Raji (cell line): Measurements from ENCODE around the gene SLC1A7.

Experiments
- POLR2A ChIP-seq: IDR thresholded peaks from 2 replicates; pipeline ENCODE4 v1.6.1; 2011; ENCODE audit warnings: low read depth, low read length, control low read depth; ENCODE audit not compliant: insufficient read depth

Gene SLC1A7

GRCh38 chr1:53083636-53084588 is 58.5 kb downstream of the SLC1A7 start:
- TF ChIP-seq POLR2A, result no peak

- TF ChIP-seq POLR2A, result no peak
Measured at GRCh38 chr1:53082826-53083455, 59.5 kb downstream of the SLC1A7 start.

DNA sequence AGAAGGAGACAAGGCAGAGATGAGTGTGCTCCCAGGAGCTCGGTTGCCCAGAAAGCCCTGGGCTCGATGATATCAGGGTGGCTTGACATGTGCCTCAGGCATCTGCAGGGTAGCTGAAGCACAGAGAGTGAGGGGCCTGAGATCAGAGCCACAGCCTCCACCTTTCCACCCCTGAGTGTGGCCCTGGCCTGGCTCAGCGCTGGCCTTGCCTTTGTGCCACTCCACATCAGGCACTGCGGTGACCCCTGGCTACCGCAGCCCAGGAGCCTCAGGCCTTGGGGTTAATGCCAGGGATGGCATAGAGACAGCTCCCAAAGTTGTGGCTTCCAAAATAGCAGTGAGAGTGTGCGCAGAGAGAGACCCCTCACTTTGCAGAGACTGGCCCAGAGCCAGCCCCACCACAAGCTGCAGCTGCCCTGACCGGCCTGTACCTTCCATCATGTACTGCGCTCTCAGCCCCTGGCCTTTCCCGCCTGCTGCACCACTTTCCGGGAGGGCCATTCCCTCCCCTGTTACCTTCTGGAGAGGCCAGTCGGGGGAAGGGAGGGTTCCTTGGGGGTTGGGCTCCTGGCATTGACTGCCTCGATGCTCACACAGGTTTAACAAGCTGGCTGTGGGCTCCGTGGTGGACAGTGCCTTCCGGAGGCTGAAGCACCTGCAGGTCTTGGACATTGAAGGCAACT is 60.9 kb downstream of the SLC1A7 start:
- no peak for TF ChIP-seq POLR2A

GRCh38 chr1:53080769-53081168 is 61.7 kb downstream of the SLC1A7 start:
- no peak for TF ChIP-seq POLR2A

- TF ChIP-seq POLR2A, result no peak
Measured at GRCh38 chr1:53080041-53080440, 62.4 kb downstream of the SLC1A7 start.

DNA sequence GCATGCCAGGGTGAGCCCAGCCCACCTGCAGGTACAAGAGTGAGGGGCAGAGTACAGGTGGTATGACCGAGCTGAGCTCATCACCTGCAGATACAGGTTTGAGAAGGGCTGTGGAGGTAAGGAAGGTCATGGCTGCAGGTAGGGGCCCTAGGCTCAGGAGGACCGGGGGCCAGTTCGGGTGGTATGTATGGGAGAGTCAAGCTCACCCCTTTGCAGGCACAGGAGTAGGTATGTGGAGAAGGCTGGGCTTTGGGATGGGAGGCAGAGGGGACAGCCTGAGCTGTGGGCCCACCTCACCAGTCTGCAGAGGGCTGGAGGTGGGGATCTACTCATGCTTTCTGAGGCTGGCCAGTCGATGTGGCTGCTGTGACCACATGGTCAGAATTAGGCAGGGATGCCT is 63.2 kb downstream of the SLC1A7 start:
- TF ChIP-seq POLR2A, result no peak

DNA sequence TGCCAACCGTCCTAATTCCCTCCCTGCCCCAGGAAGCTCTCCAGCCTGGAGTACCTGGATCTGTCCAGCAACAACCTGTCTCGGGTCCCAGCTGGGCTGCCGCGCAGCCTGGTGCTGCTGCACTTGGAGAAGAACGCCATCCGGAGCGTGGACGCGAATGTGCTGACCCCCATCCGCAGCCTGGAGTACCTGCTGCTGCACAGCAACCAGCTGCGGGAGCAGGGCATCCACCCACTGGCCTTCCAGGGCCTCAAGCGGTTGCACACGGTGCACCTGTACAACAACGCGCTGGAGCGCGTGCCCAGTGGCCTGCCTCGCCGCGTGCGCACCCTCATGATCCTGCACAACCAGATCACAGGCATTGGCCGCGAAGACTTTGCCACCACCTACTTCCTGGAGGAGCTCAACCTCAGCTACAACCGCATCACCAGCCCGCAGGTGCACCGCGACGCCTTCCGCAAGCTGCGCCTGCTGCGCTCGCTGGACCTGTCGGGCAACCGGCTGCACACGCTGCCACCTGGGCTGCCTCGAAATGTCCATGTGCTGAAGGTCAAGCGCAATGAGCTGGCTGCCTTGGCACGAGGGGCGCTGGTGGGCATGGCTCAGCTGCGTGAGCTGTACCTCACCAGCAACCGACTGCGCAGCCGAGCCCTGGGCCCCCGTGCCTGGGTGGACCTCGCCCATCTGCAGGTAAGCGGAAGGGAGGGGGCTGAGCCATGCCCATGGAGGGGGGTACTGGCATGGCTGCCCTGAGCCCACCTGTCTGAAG is 63.9 kb downstream of the SLC1A7 start:
- no peak for TF ChIP-seq POLR2A

DNA sequence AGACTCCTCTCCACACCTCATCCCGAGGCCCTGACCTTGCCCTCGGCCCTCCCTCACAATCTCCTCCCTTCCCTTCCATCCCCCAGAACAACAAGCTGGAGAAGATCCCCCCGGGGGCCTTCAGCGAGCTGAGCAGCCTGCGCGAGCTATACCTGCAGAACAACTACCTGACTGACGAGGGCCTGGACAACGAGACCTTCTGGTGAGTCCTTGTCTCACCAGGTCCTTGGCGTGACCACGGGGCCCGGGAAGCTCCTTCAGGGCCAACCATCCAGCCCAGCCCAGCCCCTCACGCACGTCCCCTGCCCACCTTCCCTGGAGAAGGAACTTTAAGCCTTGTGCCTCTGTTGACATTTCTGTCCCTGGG is 64.9 kb downstream of the SLC1A7 start:
- no peak for TF ChIP-seq POLR2A

- no peak for TF ChIP-seq POLR2A
Measured at GRCh38 chr1:53076721-53077598, 65.5 kb downstream of the SLC1A7 start.

- TF ChIP-seq POLR2A, result no peak
Measured at GRCh38 chr1:53076165-53076564, 66.3 kb downstream of the SLC1A7 start.

GRCh38 chr1:53075761-53076163 is 66.7 kb downstream of the SLC1A7 start:
- no peak for TF ChIP-seq POLR2A

DNA sequence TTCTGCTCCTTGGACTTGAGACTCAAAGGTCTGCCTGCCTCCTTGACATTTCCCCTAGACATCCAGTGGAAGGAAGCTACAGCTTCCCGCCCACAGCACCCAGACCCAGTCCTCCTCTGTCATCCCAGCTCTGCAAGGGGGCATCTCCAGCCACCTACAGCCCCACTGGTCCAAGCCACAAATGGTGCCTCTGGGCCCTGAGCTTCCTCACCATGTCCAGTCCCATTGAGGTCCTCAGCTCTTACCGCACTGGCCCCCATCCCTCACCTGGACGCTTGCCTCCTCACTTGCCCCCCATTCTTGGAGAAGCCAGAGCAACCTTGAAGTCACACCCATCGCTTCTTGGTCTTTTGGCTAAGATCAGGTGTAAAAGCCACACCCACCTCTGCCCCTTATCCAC is 67.2 kb downstream of the SLC1A7 start:
- TF ChIP-seq POLR2A, result no peak

DNA sequence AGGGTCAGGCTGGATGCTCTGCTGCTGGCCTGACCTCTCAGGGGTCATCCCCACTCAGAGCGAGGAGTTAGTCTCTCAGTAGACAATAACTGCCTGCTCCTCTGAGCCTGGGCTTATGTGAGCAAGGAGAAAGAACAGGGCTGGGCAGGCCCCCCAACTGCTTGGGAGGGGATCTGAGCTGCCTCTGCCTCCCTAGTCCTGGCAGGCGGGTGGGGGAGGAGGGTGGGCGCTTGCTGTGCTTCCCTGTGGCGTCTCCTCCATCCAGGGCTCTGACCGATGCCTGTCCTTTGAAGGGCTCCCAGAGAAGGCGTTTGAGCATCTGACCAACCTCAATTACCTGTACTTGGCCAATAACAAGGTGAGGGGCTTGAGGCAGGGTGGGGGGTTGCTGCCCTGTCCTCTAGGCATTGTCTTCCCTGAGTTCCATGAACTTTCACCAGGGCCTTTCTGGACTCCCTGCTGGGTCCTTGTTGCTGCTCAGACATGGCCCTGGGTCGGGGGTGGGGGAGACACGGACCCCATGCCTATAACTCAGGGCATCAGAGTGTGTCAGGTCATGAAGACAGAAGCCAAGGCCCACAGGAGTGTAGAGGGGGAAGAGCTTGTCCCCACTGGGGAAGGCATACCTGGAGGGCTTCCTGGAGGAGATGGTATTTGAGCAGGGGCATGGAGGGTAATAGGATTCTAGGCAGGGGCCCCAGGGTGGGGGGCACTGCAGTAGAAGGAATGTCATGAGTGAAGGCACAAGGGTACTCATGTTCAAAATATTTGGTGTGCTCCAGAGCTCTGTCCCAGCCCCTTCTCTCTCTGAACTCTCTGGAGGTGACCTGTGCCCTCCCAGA is 67.9 kb downstream of the SLC1A7 start:
- no peak for TF ChIP-seq POLR2A
